Brain microvascular endothelial cell (primary cell): ENCODE data around the gene CAPN13.

Experiments
- DNase-seq: peaks from one replicate; pipeline ENCODE4 v3.0.0-alpha.2; 2020
- H3K27ac ChIP-seq: fragments of 250-450 bp; sonication (Bioruptor Pico); 2 replicates; pipeline ENCODE4 v1.5.1; 2020; ENCODE audit warnings: mild to moderate bottlenecking, moderate library complexity
- H3K27me3 ChIP-seq: fragments of 250-450 bp; sonication (Bioruptor Pico); replicated peaks from 2 replicates; pipeline ENCODE4 v1.5.1; 2020; ENCODE audit warnings: mild to moderate bottlenecking
- H3K36me3 ChIP-seq: fragments of 250-450 bp; sonication (Bioruptor Pico); replicated peaks from 2 replicates; pipeline ENCODE4 v1.5.1; 2020; ENCODE audit warnings: mild to moderate bottlenecking
- H3K4me3 ChIP-seq: 2 replicates; pipeline ENCODE4 v1.5.1; 2011; ENCODE audit warnings: low read depth, mild to moderate bottlenecking, control low read depth, low read length, moderate library complexity
- in situ Hi-C: cut with HindIII; loops from 2 replicates; pipeline ENCODE4 v1.10.0; 2017; ENCODE audit warnings: low sequenced_read_pairs, low pct_ligation_motif_present
- TF ChIP-seq, protein P1 (sequence below): IDR thresholded peaks from 2 replicates; pipeline ENCODE4 v1.5.1; 2011; ENCODE audit warnings: low read depth, mild to moderate bottlenecking, moderate library complexity, low read length, control low read depth, inconsistent platforms; ENCODE audit errors: missing control alignments

The CAPN13 gene

DNA sequence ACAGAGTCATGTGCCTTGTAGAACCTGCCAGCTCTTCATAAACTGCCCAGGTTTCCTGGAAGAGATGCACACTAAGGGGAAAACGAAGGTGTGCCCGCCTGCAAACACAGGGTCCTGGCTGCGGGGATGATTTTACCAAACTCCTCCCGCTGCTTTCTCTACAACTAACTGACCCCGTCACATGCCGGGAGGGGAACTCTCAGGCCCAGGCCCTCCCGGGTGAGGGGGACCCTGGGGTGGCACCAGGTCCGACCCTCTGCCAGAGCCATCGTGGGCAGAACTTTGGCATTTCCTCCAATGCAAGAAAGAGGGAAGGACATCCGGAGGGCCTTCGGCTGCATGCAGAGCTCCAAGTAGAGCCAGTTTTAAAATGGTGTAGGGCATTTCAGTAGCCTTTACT, 28.6 kb downstream of the CAPN13 start:
- no peak overlapping the region for H3K27ac ChIP-seq
- H3K4me3 ChIP-seq = no peak overlapping the region
- TF ChIP-seq, protein P1, sequence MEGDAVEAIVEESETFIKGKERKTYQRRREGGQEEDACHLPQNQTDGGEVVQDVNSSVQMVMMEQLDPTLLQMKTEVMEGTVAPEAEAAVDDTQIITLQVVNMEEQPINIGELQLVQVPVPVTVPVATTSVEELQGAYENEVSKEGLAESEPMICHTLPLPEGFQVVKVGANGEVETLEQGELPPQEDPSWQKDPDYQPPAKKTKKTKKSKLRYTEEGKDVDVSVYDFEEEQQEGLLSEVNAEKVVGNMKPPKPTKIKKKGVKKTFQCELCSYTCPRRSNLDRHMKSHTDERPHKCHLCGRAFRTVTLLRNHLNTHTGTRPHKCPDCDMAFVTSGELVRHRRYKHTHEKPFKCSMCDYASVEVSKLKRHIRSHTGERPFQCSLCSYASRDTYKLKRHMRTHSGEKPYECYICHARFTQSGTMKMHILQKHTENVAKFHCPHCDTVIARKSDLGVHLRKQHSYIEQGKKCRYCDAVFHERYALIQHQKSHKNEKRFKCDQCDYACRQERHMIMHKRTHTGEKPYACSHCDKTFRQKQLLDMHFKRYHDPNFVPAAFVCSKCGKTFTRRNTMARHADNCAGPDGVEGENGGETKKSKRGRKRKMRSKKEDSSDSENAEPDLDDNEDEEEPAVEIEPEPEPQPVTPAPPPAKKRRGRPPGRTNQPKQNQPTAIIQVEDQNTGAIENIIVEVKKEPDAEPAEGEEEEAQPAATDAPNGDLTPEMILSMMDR = no peak
- no peaks in the 10 kb centered on the region for H3K36me3 ChIP-seq
- peaks cover 3% of the 10 kb centered on the region for H3K27me3 ChIP-seq
- in situ Hi-C loops = no loop called here
- no peak for DNase-seq

GRCh38 chr2:30777661-30778505, 29.4 kb downstream of the CAPN13 start:
- H3K27me3 ChIP-seq = peaks cover 3% of the 10 kb centered on the region
- H3K36me3 ChIP-seq = no peaks in the 10 kb centered on the region
- no peak overlapping the region for H3K4me3 ChIP-seq
- in situ Hi-C loops = no loop called here
- no peak overlapping the region for H3K27ac ChIP-seq
- no peak for DNase-seq
- TF ChIP-seq, protein P1 = no peak

DNA sequence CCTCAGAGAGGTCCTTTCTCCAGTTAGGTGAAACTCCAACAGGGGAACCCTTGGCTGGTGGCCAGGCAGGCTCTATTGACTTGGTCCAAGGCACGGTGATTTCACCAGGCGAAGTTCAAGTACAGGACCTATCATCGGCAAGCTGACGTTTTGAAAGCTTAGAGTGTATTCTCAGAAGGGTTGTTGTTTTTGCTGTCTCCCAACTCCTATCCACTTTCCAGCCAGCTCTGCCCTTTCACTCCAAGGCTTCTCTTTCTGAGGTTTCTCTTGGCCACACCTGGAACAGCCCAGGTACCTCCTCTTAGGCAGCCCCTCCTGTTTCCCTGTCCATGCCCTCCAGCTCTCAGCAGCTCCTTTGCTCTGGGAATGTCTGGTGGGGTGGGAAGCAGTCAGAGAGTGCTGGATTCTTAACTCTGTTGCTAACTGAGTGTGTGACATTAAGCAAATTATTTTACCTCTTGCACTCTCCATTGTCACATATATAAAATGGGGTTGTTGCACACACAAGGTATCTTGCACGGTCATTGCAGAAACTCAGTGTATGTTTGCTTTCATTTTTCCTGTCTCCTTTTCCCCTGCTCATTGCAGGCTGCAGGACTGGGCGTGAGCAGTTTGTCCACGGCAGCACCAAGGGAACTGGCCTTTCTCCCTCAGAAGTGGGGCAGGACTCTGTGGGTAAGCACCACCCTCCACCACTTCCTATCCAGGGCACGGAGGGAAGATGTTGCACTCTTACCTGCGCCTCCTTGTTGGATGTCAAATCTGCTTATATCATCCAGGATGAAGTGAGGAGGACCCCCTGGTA, 30.2 kb downstream of the CAPN13 start:
- DNase-seq = no peak
- TF ChIP-seq, protein P1 = no peak
- H3K27ac ChIP-seq = no peak overlapping the region
- H3K4me3 ChIP-seq = no peak overlapping the region
- peaks cover 3% of the 10 kb centered on the region for H3K27me3 ChIP-seq
- H3K36me3 ChIP-seq = no peaks in the 10 kb centered on the region
- in situ Hi-C loops = no loop called here

DNA sequence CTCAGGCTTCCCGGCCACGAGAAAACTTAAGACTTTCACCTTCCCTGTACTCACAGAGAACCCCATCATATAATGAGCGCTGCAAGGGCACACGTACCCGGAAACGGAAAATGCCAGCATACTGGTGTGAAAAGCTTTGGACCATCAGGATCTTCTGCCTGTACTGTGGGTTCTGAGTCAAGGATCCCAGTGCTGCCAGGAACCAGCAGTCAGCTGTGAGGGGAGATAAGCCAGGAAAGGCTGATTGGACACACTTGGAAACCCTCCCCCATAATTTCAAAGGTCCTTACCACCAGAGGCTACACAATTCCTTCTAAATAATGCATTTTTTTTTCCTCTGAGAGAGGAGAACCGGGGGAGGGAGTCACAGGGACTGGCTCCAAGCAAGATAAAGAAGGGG, 31.4 kb downstream of the CAPN13 start:
- H3K27me3 ChIP-seq = peaks cover 3% of the 10 kb centered on the region
- H3K27ac ChIP-seq = no peak overlapping the region
- in situ Hi-C loops = no loop called here
- H3K4me3 ChIP-seq = no peak overlapping the region
- H3K36me3 ChIP-seq = no peaks in the 10 kb centered on the region
- no peak for DNase-seq
- TF ChIP-seq, protein P1 = no peak

DNA sequence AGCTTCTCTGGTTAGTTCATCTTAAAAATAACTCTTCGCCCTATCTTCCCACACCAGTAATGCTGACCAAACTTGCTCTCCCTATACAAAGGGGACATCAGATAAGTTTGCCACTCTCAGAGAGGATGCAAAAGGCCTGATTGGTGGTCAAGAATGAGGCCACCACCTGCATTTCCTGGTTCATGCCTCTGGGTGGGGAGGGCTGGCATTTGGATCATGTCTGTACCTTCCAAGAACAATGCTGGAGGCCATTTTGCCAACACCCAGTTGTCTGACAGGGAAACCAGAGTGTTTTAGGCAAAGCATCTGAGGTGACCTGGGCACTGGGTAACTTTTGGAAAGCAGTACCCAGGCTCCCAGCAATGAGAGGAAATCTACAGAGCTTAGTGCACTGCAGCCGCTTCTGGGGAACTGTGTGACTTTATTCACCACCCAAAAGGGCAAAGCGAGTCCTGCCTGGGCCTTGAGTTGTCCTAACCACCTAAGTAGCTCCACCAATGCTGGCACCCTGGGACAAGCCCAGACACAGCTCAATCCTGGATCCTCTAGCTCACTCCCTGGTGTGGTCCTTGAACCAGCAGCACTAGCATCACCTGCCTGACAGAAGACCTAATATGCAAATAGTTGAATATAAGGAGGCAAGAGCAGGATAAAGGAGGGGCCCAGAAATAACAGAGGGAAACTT, 35.1 kb downstream of the CAPN13 start:
- TF ChIP-seq, protein P1 = no peak
- Histone ChIP-seq H3K36me3 (no peaks in the 10 kb centered on the region), H3K27ac (no peak overlapping the region), H3K27me3 (peaks cover 3% of the 10 kb centered on the region), H3K4me3 (no peak overlapping the region)
- in situ Hi-C loops = no loop called here
- no peak for DNase-seq
